HUES48 (cell line): ENCODE measurements around the gene BTBD16.

ENCODE experiments used
- H3K27ac ChIP-seq: one replicate; pipeline ENCODE4 v1.7.0; 2013; ENCODE audit warnings: low read depth, low read length, inconsistent platforms
- H3K27me3 ChIP-seq: 2 replicates; pipeline ENCODE4 v1.6.1; 2013; ENCODE audit warnings: mild to moderate bottlenecking, low read length; ENCODE audit not compliant: control insufficient read depth, insufficient read depth
- H3K36me3 ChIP-seq: 2 replicates; pipeline ENCODE4 v1.6.1; 2013; ENCODE audit warnings: low read length; ENCODE audit not compliant: control insufficient read depth, insufficient read depth
- H3K4me1 ChIP-seq: 2 replicates; pipeline ENCODE4 v1.6.1; 2013; ENCODE audit warnings: mild to moderate bottlenecking, low read length; ENCODE audit not compliant: control insufficient read depth, insufficient read depth
- H3K4me3 ChIP-seq: 2 replicates; pipeline ENCODE4 v1.5.1; 2013; ENCODE audit warnings: mild to moderate bottlenecking, low read depth, low read length
- H3K9ac ChIP-seq: 2 replicates; pipeline ENCODE4 v1.6.1; 2013; ENCODE audit warnings: mild to moderate bottlenecking, low read depth, low read length, moderate library complexity
- H3K9me3 ChIP-seq: 2 replicates; pipeline ENCODE4 v1.6.1; 2013; ENCODE audit warnings: low read length; ENCODE audit not compliant: control insufficient read depth, insufficient read depth

Gene BTBD16

DNA sequence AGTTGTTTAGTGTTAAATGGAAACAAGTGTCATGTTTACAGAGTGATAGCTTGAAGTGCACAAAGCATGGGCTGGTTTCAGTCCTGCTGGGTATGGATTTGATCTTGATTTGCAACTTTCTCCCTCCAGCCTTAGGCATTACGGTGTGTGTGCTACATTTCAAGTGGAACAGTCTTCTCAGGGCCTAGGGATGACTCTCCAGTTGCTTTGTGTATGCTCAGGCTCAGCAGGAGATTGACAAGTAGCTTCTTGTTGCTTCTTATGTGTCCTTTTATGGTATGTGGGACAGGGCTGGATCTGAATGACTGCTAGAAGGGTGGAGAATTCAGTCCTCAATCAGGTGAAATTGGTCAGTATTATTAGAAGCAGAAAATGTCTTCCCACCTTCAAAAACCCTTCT lies 52.1 kb downstream of the BTBD16 start:
- no peaks in the 10 kb centered on the region for H3K27me3 ChIP-seq
- no peak overlapping the region for H3K9ac ChIP-seq
- H3K36me3 ChIP-seq: no peaks in the 10 kb centered on the region
- H3K27ac ChIP-seq: no peak overlapping the region
- H3K9me3 ChIP-seq: no peaks in the 10 kb centered on the region
- no peaks in the 10 kb centered on the region for H3K4me1 ChIP-seq
- H3K4me3 ChIP-seq: no peak overlapping the region

DNA sequence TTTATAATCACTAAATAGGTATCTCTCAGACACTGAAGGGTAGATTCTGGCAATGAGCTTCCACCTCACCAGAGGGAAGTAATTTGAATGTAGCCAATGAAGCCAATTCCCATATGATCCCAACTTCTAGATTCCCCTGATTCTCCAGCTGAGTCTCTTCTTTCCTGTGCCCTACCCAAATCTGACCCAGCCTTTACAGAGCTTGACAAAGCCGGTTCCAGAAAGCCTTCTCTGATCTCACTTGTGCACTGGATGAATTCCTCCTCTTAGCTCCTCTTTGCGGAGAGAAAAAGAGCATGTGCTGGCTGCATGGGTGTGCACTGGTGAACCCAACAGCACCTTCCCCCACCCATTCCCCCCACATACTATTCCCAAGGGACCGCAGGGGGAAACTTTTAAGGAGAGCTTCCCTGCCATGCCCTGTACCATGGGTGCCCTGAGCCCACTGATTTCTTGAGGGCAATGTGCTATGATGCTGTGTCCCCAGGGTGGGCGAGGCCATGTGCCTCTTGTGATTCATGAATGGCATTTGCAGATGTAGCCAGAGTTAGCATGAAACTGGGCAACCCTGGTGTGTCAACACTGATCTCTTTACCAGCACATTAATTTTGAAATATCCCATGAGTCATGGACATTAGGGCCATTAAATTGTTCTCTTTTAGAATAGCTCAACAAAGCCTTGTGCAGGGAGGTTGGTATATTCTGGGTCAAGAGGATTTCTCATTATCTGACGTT lies 53.0 kb downstream of the BTBD16 start:
- H3K27ac ChIP-seq: no peak overlapping the region

GRCh38 chr10:122325235-122325634 lies 54.1 kb downstream of the BTBD16 start:
- Histone ChIP-seq H3K27me3 (no peaks in the 10 kb centered on the region), H3K36me3 (no peaks in the 10 kb centered on the region), H3K4me1 (peaks cover 8% of the 10 kb centered on the region; the same call in 1 of the 2 replicates), H3K27ac (no peak overlapping the region), H3K4me3 (no peak overlapping the region), H3K9ac (no peak overlapping the region), H3K9me3 (no peaks in the 10 kb centered on the region)

More for the DNA sequence above, 53.0 kb downstream of the BTBD16 start:
- Histone ChIP-seq H3K4me3 (no peak overlapping the region), H3K4me1 (no peaks in the 10 kb centered on the region), H3K27me3 (no peaks in the 10 kb centered on the region), H3K36me3 (no peaks in the 10 kb centered on the region), H3K9me3 (no peaks in the 10 kb centered on the region), H3K9ac (no peak overlapping the region)

- H3K4me3 ChIP-seq: no peak overlapping the region
- peaks cover 8% of the 10 kb centered on the region; the same call in 1 of the 2 replicates for H3K4me1 ChIP-seq
- no peak overlapping the region for H3K9ac ChIP-seq
- no peaks in the 10 kb centered on the region for H3K36me3 ChIP-seq
- no peaks in the 10 kb centered on the region for H3K9me3 ChIP-seq
- no peak overlapping the region for H3K27ac ChIP-seq
- no peaks in the 10 kb centered on the region; the same call in 1 of the 2 replicates for H3K27me3 ChIP-seq
Observed at GRCh38 chr10:122326385-122326784, 55.3 kb downstream of the BTBD16 start.

GRCh38 chr10:122326806-122327205 lies 55.7 kb downstream of the BTBD16 start:
- Histone ChIP-seq H3K9me3 (no peaks in the 10 kb centered on the region), H3K36me3 (no peaks in the 10 kb centered on the region), H3K9ac (no peak overlapping the region), H3K4me3 (no peak overlapping the region), H3K4me1 (peaks cover 8% of the 10 kb centered on the region; the same call in 1 of the 2 replicates), H3K27me3 (no peaks in the 10 kb centered on the region; the same call in 1 of the 2 replicates), H3K27ac (no peak overlapping the region)

DNA sequence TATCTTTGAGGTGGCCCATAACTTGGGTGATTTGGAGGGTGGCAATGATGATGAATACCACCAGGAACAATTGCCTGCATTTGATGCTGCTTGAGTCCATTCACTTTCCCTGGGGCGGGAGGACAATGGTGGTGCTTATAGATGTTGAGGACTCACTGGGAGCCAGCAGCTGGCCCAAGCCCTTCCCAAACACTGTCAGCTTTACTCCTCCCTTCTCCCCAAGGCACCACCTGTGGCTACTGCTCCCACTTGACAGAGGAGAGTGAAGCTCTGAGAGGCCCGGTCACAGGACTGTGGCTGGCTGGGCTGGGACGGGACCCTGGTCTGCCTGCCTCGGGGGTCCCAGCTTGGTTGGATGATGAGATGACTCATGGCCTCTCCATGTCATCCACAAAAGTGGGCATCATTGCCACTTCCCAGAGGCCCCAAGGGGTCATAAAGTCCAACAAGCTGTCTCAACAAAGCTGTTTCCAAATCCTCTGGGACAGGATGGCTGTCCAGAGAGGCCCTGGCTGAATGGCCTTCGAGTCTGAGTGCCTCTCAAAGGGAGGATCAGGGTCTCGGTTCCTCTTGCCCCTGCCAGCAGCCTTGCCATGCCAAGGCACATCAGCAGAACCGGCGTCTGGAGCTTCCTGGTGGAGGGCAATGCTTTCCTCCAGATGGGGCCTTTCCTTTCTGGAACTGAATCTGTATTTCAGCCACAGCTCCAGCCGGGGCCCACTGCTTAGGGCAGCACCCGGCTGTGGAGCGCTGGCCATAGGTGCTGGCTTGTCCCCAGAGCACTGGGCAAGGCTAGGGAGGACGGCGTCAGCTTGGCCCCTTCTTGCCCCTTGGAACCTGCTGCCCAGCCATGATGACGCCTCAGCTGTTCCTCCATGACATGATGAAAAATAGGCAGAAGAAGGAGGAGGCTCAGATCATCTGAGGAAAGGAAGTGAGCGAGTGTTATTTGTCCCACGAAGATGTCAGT lies 56.4 kb downstream of the BTBD16 start:
- Histone ChIP-seq H3K27ac (no peak overlapping the region), H3K9ac (no peak overlapping the region), H3K4me3 (no peak overlapping the region), H3K27me3 (no peaks in the 10 kb centered on the region; the same call in 1 of the 2 replicates), H3K4me1 (peaks cover 8% of the 10 kb centered on the region; the same call in 1 of the 2 replicates), H3K9me3 (no peaks in the 10 kb centered on the region), H3K36me3 (no peaks in the 10 kb centered on the region)

DNA sequence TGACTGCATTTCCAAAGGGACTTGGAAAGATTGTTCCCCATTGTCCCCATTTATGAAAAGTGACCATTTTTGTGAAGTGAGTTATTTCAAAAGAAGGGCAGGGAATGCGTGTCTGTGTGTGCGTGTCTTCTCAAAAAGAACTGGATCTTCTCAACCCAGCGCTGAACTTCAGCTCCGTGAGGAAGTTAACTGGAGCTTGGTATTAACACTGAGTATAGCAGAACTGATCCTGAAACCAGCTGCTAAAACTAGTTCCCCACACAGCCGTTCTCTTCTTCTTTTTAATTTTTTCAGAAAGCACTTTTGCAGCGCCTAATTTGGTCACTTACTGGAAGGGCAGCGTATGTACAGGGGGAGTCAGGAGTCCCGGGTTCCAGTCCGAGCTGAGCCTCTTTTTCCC lies 57.6 kb downstream of the BTBD16 start:
- H3K36me3 ChIP-seq: no peaks in the 10 kb centered on the region
- no peak overlapping the region for H3K4me3 ChIP-seq
- H3K27me3 ChIP-seq: no peaks in the 10 kb centered on the region; the same call in 1 of the 2 replicates
- no peak overlapping the region for H3K27ac ChIP-seq
- H3K9me3 ChIP-seq: no peaks in the 10 kb centered on the region
- peaks cover 8% of the 10 kb centered on the region; the same call in 1 of the 2 replicates for H3K4me1 ChIP-seq
- no peak overlapping the region for H3K9ac ChIP-seq

DNA sequence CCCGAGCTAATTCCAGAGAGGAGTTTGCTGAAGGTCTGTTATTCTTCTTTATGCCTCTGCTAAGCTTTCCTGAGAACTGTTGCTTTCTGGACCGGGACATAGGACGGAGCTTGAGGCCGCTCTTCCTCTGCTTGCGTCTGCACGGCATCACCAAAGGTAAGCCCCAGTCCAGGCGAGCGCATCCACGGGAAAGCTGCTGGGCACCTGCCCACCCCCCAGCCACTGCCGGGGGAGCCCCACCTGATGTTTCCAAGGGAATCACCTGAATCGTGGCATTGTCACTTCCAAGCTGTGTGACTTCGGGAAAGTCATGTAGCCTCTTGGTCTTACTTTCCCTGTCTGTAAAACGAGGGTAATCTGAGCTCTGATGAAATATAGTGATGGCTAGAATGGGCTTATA lies 58.3 kb downstream of the BTBD16 start:
- peaks cover 8% of the 10 kb centered on the region; the same call in 1 of the 2 replicates for H3K4me1 ChIP-seq
- H3K4me3 ChIP-seq: no peak overlapping the region
- H3K27me3 ChIP-seq: no peaks in the 10 kb centered on the region; the same call in 1 of the 2 replicates
- H3K36me3 ChIP-seq: no peaks in the 10 kb centered on the region
- H3K9ac ChIP-seq: no peak overlapping the region
- H3K27ac ChIP-seq: no peak overlapping the region
- no peaks in the 10 kb centered on the region for H3K9me3 ChIP-seq

- Histone ChIP-seq H3K9ac (no peak overlapping the region), H3K9me3 (no peaks in the 10 kb centered on the region), H3K27ac (no peak overlapping the region), H3K4me3 (no peak overlapping the region), H3K27me3 (no peaks in the 10 kb centered on the region; the same call in 1 of the 2 replicates), H3K4me1 (peaks cover 8% of the 10 kb centered on the region; the same call in 1 of the 2 replicates), H3K36me3 (no peaks in the 10 kb centered on the region)
Observed at GRCh38 chr10:122331100-122331499, 60.0 kb downstream of the BTBD16 start.

DNA sequence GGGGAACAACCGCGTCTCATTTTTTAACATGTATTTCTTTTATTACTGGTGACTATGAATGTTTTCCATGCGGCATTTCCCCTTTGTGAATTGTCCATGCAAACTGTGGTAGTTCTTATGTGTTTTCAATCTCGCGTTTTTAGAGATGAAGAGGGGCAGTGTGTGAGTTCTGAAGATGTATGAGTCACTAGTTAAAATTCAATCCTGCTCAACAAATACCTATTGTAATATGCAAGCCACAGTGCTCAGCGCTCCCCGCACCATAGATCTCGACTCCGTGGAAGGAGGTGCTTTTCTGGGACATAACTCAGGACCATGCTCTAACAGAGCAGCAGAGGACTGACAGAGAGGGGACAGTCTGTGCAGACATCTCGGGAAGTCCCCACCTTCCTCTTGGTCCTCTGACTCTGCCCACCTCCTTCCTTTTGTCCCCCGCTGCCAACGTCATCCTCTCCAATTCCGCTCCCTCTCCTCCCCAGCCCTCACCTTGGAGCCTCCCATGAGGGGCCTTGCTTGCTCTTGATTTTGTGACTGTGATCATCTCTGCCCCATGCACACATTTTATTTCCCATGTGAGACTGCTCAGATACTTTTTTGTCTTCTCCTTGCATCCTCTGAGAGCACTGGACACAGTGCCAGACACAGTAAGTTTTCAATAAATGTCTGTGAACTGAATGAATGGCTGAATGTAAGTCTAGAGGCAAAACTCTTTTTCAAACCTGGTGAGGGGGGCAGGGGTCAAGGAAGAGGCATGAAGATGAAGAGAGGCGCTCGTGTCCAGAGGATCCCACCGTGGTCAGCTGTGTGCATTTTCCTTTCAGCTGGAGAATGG lies 60.7 kb downstream of the BTBD16 start:
- Histone ChIP-seq H3K9me3 (no peaks in the 10 kb centered on the region), H3K9ac (no peak overlapping the region), H3K27ac (no peak overlapping the region), H3K36me3 (no peaks in the 10 kb centered on the region), H3K27me3 (no peaks in the 10 kb centered on the region; the same call in 1 of the 2 replicates), H3K4me1 (peaks cover 8% of the 10 kb centered on the region; the same call in 1 of the 2 replicates), H3K4me3 (no peak overlapping the region)
